ENCODE measurements around the gene TSPEAR.
A peak's percentile ranks its signal among the peaks of the same experiment; 100 is the strongest.

Gene TSPEAR

DNA sequence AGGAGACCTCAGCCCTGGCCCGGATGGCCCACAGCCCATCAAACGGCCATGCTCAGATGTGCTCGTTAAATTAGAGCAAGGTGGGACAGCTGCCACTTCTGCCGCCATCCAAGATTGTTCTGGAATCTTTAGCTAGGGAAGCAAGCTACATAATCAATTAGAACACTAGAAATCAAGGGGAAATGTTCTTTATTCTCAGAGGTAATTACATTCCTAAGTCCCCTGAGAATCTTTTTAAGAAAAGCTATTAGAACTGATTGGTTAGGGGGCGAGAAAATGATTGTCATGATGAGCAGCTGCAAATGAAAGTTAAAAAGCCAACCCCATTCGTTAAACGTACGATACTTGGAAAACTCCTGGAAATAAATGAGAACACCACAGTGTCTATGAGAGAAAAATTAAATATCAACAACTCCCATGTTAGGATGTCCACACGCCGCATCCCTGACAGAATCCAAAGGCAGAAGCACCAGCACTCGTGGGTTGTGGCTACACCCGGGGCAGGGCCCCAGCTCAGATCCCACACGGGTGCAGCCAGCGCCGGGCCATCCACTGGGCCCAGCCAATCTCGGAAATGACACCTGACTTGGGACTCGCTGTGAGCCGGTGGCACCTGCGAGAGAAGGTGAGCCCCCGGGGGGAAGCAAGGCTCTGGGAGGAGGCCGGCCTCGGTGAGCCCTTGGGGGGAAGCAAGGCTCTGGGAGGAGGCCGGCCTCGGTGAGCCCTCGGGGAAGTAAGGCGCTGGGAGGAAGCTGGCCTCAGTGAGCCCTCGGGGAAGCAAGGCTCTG, 209.0 kb downstream of the TSPEAR start:
- no peak for DNase-seq (ENCODE audit: low read depth)

DNA sequence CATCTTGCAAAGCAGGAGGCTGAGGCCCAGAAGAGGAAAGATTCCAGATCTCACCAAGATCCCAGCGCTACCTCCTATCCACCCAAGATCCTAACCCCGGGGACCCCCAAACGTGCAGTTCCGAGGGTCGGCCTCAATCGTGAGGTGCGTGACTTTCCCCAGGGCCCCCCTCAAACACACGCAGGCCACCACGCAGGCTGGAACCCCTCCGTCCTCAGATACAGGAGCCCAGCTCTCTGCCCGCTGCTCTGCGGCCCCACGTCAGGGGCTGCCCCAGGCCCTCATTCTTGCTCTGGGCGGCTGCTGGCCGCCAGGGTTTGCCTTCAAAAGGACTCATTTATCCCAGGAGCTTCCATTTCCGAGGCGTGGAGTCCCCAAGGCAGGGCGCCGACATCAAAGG, 211.3 kb downstream of the TSPEAR start:
- no peak for DNase-seq (ENCODE audit: low read depth)

DNA sequence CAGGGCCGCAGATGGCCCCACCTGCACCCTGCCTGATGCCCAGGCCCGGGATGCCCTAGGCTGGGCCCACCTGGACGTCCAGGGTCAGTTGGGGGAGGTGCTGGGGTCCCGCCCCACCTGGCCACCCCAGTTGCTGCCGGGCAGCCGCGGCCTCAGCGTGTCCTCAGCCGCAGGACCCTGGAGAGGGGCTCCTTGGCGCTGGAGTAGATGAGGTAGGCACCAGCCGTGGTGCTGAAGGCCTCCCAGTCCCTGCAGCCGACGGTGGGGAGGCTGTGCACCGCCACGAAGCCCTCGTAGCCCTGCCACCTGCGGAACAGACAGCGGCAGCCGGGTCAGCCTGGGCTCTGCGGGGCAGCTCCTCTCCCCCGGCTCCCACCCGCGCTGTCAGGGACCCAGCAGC, 211.7 kb downstream of the TSPEAR start:
- no peak for DNase-seq (ENCODE audit: low read depth)

DNA sequence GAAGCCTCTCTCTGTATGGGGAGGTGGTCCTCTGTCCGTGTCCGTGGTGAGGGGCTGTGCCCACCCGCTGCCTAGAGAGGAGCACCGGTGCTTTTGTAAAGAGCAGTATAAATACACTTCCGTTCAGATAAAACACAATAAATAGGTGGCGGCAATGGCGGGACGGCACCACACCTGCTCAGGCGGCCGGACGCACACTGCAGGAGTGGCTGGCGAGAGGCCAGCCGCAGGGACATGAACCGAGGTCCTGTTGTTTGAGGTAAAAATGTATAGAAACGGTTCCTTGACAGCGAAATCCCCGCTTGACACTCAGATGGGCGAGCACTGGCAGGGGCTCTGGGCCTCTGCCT, 212.2 kb downstream of the TSPEAR start:
- DNase-seq (ENCODE audit: low read depth), result no peak

DNA sequence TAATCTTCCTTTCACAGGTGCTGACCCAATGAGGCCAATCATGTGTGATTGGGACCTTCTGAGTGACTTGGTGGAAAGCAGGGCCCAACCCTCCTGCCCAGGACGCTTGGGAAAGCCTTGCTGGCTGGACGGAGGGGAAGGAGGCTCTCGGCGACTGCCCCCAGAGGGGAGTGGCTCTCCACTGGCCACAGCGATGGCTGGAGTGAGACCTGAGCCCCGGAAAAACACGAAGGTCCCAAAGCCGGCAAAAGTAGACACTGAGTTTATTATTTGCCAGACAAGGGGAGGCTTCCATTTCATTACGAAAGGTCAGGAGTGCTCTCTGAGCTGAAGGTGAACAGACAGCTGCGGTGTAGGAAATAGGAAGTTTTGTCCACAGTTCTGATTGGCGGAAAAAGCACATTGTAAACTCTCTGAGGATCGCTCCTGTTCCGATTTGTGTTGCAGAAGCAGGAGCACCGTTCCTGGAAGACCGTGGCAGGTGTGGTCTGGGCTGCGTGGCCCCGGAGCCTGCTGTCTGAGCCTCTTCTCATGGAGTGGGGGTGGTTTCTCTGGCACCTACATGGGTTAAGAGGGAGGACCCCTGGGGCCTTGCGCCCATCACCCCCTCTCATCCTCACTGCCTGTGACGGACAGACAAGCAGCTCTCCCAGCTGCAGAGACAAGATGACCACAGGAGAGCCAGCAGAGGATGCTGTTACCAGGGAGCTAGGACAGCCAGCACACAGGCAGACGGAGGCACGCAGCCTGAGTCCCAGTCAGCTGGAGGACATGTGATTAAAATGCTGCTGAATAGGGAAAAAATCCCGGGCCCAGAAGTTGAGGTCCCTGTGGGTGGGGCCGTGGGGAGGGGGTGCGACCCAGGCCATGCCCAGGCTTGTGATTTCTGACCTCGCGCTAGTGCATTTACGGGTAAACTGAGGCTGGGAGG, 212.8 kb downstream of the TSPEAR start:
- no peak for DNase-seq (ENCODE audit: low read depth)

DNA sequence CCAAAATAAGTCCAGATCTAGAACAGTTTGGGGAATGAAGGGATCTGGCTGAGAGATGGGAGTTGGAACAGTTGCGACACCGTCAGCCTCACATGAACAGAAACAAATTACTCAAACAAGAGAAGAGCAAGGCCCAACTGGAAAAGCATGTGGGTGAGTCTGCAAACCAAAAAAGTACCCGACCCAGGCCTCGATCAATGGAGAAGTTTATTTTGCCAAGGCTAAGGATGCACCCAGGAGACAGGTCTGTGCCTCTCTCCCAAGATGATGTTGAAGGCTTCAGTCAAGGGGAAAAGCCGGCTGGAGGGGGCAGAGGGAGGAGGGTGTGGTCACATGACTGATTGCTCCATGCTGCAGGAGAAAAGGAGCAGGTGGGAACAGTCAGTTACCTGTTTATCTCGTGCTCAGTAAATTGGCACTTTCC, 213.7 kb downstream of the TSPEAR start:
- no peak for DNase-seq (ENCODE audit: low read depth)

DNA sequence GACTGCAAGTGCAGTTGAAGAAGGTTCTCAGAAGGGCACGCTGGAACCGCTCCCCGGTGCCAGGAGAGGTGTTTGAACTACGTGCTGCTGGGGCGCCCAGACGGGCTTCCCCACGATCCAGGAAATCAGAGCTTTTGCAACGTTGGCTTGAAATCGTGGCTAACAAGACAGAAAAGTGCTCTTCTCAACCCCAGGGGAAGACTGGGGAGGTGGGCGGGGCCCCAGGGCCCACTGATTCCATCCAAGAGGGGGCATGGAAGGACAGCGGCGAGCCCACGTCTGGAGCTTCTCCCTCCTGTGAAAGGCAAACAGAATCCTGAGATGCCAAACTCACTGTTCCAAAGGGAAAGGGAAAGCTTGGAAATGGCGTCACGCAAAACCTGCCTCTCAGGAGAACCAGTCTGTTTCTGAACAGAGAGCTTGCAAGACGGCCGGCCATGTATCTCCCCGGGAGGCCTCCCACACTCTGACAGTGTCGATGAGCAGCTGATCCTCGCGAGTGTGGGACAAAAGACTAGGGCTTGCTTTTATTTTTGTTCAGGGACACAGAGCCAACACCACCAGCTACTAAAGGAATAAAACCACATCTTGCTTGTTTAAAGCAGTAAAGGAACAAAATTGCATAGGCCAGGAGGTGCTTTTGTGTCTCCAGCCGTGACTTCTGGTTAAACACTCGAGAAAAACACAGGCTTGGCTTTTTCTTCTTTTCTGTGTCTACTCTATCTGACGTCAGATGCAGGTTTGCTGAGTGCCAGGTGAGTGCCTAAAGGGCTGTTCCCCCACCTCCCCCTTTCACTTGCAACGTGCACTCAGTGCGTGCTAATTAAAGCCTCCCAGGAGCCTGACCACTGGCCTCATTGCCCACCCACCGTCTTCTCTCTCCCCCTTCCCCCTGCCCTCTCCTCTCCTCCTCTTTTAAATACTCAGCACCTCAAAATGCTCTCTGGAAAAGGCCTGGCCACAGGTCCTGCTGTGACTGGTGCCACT, 214.5 kb downstream of the TSPEAR start:
- no peak for DNase-seq (ENCODE audit: low read depth)

DNA sequence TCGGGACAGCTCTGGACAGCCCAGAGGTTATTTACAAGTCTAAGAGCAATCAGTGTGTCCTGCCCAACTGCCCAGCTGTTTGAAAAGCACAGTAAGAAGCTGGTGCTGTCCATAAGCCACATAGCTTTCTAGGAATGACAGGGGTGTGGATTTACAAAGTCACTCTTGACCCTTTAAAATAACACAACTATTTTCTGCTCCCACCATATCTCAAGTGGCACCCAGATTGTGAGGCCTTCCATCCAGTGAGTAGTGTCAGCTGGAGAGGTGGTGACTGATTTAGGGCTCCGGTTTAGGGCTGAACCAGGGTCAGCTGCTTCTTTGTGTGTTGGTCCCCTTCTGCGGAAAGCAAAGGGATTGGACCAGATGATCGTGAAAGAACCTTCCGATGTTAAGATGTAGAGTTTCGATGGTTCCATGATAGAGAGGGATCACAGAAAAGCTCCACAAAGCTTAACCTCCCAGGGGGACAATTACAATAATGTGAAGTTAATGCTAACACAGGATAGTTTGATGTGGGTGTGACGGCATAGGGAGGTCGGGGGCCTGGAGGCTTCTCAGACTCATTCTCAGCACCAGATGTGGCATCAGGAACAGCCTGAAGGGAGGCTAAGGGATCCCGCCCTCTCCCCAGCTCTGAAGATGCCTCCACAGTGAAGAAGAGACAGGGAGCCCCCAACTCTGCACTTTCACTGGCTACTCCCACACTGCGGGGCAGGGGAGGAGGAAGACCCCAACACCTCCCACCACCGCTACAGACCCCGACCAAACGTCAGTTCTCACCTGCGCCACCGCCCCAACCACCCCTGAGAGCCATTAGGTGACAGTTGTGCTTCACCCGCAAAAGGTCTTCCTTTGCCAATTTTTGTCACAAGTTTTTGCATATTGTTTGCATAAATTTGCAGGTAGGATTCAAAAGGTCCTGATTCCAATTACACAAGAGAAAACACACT, 215.5 kb downstream of the TSPEAR start:
- DNase-seq (ENCODE audit: low read depth), result no peak

DNA sequence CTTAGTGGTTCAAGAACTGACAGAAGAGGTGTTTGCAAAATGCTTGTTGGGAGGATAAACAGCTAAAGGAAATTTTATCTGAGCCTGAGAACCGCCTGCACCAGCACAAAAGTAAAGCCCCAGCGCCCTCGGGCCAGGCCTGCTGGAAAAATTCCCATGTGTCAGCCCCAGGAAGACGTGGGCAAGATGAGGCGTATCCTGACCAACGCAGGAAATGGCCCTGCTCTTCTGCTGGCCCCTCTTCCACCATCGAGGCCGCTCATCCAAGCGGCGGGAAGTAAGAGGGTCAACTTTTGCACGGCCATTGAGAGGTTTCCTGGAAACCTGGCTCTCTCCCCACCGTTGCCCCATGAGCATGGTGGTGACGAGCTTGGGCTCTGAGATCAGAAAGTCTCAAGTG, 216.4 kb downstream of the TSPEAR start:
- no peak for DNase-seq (ENCODE audit: low read depth)

DNA sequence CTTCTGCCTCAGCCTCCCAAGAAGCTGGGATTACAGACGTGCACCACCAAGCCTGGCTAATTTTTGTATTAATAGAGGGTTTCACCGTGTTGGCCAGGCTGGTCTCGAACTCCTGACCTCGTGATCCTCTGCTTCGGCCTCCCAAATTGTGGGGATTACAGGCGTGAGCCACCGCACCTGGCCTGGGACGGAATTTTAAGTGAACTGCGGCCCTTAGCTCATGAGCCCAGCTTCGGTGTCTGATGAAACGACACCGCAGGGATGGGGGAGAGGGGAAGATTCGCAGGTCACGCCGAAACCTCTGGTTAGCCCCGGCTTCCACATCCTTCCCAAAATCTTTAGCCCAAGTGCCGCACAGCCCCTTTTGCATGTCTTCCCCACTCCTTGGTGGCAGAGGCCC, 217.0 kb downstream of the TSPEAR start:
- no peak for DNase-seq (ENCODE audit: low read depth)

DNA sequence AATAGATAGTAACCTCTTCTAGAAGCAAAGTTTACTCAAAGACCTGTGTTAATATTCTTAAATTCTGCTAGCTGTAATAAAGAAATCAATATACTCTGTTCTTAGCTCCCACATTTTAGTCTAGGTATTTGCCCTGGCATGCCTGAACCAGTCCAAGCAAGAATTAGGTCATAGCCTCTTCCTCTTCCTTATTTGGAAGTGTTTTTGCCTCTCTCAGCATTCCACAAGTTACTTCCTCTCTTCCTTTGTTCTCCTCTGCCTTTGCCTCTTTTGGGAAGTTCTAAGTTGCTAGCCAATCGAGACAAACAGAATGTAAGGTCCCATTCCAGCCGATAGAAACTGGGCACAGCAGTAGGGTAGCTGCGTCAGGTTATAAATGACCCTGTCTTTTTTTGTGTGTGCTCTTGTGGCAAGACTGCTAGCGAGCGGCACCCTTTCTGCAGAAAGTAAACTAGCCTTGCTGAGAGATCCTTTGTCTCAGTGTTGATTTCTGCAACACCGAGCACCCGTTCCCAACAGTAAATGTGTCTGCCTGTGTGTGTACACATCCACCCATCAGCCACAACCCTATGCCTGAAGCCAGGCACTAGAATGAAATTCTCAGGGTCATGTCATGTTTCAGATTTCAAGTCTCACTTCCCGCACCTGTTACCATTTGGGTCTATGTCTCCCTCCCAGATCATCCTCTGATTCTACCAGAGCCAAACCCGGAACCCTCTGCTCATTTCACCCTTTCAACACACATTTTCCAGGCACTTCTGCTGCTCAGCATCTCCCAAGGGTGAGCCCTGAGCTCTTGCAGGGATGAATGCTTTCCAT, 218.6 kb downstream of the TSPEAR start:
- no peak for DNase-seq (ENCODE audit: low read depth)

DNA sequence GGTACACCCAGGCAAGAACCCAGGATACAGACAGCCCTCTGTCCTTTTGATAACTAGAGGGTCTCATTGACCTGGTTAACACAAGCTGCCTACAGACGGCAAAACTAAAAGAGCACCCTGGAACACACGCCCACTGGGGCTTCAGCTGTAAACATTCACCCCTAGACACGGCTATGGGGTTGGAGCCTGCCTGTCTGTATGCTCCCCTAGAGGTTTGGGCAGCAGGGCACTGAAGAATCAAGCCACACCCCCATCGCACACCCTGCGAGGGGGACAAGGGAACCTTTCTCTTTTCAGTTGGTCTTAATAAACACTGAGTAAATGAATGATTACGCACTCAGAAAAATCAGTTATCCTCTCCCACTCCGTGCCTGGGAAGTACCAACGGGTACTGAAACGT, 220.6 kb downstream of the TSPEAR start:
- no peak for DNase-seq (ENCODE audit: low read depth)

DNA sequence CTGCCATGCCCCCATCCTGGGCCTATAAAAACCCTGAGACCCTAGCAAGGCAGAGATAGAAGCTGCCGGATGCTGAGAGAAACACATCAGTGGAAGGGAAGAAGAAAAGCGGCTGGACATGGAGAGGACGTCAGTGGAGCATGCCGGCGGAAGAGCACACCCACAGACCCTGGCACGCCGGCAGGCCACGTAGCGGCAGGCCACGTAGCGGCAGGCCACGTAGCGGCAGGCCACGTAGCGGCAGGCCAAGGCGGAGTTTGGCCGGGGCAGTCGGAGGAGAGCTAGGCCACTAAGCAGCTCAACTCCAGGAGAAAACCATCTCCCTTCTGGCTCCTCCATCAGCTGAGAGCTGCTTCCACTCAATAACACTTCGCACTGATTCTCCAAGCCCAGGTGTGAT, 221.0 kb downstream of the TSPEAR start:
- DNase-seq (ENCODE audit: low read depth), result no peak

DNA sequence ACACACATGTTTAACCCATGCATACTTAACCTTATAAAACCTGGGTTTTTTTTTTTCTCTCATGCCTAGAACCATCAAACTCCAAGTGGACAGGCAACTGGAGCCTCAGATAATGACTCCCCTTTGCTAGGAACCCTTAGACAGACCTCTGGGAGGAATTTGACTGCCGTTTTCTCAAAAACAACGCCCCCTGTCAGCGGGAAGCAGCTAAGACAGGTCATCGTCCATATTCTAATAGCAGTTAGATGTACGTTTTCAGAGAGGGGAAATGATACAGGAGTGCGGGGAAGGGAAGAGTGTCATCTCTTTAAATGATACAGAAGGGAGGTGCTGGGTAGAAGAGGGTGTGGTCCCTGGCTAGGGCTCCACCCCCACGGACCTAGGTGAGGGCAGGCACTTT, 221.4 kb downstream of the TSPEAR start:
- no peak for DNase-seq (ENCODE audit: low read depth)

DNA sequence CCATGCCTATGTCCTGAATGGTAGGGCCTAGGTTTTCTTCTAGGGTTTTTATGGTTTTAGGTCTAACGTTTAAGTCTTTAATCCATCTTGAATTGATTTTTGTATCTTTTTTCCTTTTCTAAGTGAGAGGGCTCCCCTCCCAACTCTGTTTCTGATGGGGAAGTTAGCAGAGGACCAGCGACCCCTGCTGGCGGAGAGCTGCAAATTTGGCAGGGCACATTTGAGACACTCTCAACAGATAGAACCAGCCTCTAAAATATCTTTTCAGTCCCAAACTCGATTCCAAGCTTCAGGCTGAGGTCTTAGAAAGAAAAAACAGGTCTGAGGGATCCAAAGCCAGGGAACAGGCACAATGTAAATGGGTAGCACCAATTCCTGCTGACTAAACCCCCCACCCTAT, 223.5 kb downstream of the TSPEAR start:
- peak; percentile 50 for DNase-seq (ENCODE audit: low read depth)

DNA sequence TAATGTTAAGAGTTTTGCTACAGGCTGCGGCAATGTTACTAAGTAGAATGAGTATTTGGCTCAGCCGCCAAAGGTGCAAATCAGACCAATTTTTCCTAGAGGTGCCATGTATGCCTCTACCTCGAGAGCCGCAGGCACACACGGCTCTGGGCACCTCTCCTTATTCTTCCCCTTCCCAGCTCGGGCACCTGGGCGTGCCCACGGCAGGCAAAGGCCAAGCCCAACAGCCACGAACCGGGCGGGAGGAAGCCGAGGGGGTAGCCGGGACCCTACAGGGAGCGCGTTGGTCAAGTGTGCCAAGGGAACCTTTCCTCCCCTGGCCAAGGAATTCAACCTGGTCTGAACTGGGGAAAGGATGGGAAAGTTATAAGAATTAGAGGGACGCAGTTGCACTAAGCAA, 225.1 kb downstream of the TSPEAR start:
- DNase-seq (ENCODE audit: low read depth), result no peak

DNA sequence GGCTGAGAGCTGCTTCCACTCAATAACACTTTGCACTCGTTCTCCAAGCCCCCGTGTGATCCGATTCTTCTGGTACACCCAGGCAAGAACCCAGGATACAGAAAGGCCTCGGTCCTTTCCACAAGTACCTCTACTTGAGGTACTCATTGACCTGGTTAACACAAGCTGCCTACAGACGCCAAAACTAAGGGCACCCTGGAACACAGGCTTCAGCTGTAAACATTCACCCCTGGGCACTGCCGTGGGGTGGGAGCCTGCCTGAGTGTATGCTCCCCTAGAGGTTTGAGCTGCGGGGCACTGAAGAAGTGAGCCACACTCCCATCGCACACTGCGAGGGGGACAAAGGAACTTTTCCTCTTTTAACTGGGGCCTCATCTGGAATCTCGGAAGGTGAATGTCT, 225.6 kb downstream of the TSPEAR start:
- no peak for DNase-seq (ENCODE audit: low read depth)

DNA sequence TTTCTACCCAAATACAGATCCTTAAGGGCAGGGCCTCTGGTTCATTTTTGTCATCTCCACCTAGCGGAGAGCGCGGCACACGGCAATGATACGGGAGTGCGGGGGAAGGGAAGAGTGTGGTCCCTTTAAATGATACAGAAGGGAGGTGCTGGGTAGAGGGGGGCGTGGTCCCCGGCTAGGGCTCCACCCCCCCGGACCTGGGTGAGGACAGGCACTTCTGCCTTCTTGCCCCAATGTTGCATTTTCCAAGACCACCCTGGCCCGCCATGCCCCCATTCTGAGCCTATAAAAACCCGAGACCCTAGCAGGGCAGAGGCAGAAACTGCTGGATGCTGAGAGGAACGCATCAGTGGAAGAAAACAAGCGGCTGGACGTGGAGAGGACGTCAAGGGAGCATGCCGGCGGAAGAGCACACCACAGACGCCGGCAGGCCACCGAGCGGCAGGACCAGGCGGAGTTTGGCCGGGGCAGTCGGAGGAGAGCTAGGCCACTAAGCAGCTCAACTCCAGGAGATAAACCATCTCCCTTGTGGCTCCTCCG, 226.0 kb downstream of the TSPEAR start:
- peak; percentile 46 for DNase-seq (ENCODE audit: low read depth)

DNA sequence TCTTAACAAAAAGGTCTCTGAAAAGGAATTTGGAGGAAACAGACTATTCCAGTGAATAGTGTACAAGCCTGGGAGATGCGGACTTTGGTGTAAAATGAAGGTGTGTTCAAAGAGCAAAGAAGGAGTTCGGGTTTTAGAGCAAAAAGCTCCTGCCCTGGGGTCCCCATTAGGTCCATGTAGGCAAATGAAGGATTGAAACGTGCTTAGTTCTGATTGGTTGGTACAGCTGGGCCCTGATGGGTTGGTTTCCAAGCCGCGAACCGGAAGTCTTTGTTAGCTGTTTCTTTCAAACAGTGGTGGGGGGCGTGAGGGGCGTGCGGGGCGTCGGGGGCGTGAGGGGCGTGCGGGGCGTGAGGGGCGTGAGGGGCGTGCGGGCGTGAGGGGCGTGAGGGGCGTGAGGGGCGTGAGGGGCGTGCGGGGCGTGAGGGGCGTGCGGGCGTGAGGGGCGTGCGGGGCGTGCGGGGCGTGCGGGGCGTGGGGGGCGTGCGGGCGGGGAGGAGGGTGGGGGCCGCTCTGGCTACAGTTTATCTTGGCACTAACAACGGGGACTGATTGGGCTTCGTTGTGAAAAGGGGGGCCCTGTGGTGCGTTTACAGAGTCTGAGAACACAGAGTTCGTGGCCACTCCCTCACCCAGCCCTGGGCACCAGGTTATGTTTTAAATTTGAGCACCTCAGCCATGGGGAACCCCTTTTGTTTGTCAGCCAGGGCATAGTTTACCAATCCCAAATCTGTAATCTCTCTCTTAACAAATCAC, 226.7 kb downstream of the TSPEAR start:
- no peak for DNase-seq (ENCODE audit: low read depth)
